Measurements from ENCODE around the gene ETV1. TPM values are rescaled to one million over a fixed set of nuclear protein-coding genes. Genes with fewer than 3 reads are reported as not detected.
"Not testable (repeated sequence)": the region's sequence is repeated elsewhere in the genome, so short reads cannot be mapped to it uniquely, and the experiment has no call there.

ETV1 gene
- total RNA-seq, 4 donors from 2014 or later, result 1.0 to 7.2 (median 3.6) TPM

DNA sequence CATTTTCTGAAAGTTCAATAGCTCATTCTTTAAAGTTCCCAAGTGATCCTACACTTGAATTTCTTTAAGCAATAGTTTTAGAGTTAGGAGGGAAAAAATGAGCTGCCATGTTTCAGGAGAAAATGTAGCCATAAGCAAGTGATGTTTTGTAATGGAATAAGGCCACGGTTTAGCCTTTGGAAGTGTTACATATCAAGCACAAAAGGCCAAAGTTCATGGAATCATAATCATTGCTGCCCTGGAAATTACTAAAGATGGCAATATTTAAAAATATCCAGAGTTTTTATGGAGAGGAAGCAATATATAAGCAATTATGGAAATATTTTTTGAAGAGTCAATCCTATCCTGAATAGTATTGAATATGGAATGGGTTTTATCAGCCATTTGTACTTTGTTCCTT is 68.4 kb downstream of the ETV1 start:
- no peak overlapping the region for H3K4me3 ChIP-seq (ENCODE audit: low read depth, poor library complexity, severe bottlenecking)
- intact Hi-C loops (cut with DNase I; ENCODE audit: low total_unique reads), result no loop called here
- 74 to 83% methylated on average over 1 of the region's 1 CpG for WGBS, 2 donors
- TF ChIP-seq CTCF (IDR thresholded peaks at IDR 0.05), result no peak
- no peak for TF ChIP-seq POLR2A (IDR thresholded peaks at IDR 0.05)
- no peak for DNase-seq (ENCODE audit: low spot score in 2 of 2)

DNA sequence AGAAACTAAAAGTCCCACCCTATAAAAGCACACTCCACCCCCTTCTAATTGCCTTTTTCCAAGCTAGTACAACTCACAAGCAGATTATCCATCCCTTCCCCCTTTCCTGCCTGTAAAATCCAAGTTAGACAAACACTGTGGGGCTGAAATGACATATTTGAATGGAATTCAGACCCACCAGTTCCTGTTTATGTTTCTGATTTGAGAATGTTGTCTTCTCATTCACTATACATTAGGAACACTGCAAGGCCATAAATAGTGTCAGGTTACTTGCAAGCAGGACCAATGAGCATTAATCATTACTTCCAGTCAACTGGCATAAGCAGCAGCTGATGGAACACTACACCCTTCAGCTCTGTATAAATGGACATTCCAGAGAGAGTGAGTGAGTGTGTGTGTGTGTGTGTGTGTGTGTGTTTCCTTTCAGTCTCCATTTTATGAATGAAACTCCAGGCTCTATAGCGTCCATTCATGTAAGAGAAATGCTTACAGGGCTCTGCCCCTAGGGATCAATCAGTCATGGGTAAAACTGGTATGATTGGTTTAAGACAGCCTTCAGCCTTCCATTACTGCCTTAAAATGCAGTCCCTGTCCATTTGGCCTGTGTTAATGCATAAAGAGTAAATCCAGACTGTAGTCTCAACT is 69.3 kb downstream of the ETV1 start:
- no peak for TF ChIP-seq CTCF (IDR thresholded peaks at IDR 0.05)
- TF ChIP-seq POLR2A (IDR thresholded peaks at IDR 0.05), result no peak
- DNase-seq (ENCODE audit: low spot score in 2 of 2), result no peak
- intact Hi-C loops (cut with DNase I; ENCODE audit: low total_unique reads), result no loop called here
- H3K4me3 ChIP-seq (ENCODE audit: low read depth, poor library complexity, severe bottlenecking), result no peak overlapping the region
- 6 to 29% methylated on average over 1 of the region's 1 CpG for WGBS, 2 donors

DNA sequence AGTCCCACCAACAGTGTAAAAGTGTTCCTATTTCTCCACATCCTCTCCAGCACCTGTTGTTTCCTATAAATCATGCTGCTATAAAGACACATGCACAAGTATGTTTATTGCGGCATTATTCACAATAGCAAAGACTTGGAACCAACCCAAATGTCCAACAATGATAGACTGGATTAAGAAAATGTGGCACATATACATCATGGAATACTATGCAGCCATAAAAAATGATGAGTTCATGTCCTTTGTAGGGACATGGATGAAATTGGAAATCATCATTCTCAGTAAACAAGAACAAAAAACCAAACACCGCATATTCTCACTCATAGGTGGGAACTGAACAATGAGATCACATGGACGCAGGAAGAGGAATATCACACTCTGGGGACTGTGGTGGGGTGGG is 71.1 kb downstream of the ETV1 start:
- DNase-seq (ENCODE audit: low spot score in 2 of 2); H3K4me3 ChIP-seq (ENCODE audit: low read depth, poor library complexity, severe bottlenecking); intact Hi-C loops (cut with DNase I; ENCODE audit: low total_unique reads): not testable (repeated sequence)
- 96 to 100% methylated on average over 3 of the region's 3 CpGs for WGBS, 2 donors

- intact Hi-C loops (cut with DNase I; ENCODE audit: low total_unique reads); DNase-seq (ENCODE audit: low spot score in 2 of 2); H3K4me3 ChIP-seq (ENCODE audit: low read depth, poor library complexity, severe bottlenecking): not testable (repeated sequence)
- 70 to 97% methylated on average over 7 of the region's 7 CpGs for WGBS, 2 donors
These were observed 72.4 kb downstream of the ETV1 start for GRCh38 chr7:13917103-13917502.

DNA sequence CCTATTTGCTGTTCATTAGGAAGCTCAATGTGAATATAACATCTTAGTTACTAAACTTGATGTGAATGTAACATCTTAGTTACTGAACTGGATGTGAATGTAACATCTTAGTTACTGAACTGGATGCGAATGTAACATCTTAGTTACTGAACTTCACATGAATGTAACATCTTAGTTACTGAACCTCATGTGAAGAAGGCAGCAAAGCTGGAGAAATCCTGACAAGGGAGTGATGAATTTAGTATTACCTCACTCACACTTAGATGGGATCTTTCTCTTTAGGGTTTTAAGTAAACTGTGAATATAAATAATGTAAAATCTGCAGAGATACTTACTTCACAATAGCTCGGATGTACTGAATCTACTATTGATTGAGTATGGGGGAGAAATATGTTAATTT is 73.6 kb downstream of the ETV1 start:
- H3K4me3 ChIP-seq (ENCODE audit: low read depth, poor library complexity, severe bottlenecking), result no peak overlapping the region
- WGBS, 2 donors, result 48 to 65% methylated on average over 2 of the region's 2 CpGs
- DNase-seq (ENCODE audit: low spot score in 2 of 2), result no peak
- no peak for TF ChIP-seq POLR2A (IDR thresholded peaks at IDR 0.05)
- TF ChIP-seq CTCF (IDR thresholded peaks at IDR 0.05), result no peak
- intact Hi-C loops (cut with DNase I; ENCODE audit: low total_unique reads), result no loop called here

DNA sequence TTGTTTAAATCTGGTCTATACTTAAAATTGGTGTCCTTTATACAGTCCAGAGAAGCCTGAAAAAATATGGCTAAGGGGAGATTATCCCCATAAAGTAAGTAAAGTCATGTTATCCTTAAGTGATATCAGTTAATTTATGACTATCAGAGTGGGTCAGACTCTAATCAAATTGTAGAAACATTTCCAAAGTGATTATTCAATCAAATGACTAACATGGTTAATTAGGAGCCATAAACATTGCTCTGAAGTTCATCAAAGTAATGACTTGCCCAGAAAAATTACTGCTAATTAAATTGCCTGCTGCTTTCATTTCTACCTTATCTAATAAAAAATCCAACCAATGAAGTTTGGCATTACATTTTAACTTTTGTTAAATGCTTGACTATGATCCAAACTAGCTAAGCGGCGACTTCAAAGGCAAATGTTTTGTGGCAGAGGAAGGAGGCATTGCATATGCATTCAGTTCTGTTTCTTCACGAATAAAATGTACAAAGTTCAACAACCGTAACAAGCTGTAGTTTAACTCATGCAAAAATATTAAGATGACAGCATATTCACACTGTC is 76.7 kb downstream of the ETV1 start:
- no peak overlapping the region for H3K4me3 ChIP-seq (ENCODE audit: low read depth, poor library complexity, severe bottlenecking)
- intact Hi-C loops (cut with DNase I; ENCODE audit: low total_unique reads), result no loop called here
- TF ChIP-seq CTCF (IDR thresholded peaks at IDR 0.05) (no peak), POLR2A (IDR thresholded peaks at IDR 0.05) (no peak)
- DNase-seq (ENCODE audit: low spot score in 2 of 2), result no peak
- 28 to 43% methylated on average over 4 of the region's 4 CpGs for WGBS, 2 donors

DNA sequence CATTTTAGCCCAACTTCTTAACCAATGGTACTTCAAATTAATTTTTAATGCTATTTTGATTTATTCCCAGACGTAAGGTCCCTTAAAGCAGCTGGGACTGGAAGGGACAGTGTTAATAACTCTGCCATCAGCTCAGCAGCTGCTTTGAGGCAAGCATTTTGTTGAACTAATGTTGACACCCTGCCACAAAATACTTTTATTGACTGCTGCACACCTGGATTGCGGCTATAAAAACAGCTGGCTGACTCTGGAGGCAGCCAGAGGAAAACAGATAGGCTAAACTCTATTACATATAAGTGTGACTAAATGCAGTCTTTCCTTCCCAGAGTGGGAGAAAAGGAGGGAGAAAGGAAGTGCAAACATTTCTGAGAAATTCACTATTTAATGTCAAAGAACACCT is 77.6 kb downstream of the ETV1 start:
- no peak for DNase-seq (ENCODE audit: low spot score in 2 of 2)
- 62 to 80% methylated on average over 2 of the region's 2 CpGs for WGBS, 2 donors
- TF ChIP-seq CTCF (IDR thresholded peaks at IDR 0.05) (no peak), POLR2A (IDR thresholded peaks at IDR 0.05) (no peak)
- intact Hi-C loops (cut with DNase I; ENCODE audit: low total_unique reads), result no loop called here
- no peak overlapping the region for H3K4me3 ChIP-seq (ENCODE audit: low read depth, poor library complexity, severe bottlenecking)

Measured in lower leg skin (tissue), 4 donors.